ENCODE data around the gene CTNNAL1. TPM values are rescaled to one million over a fixed set of nuclear protein-coding genes. Genes with fewer than 3 reads are reported as not detected.

CTNNAL1 gene
- total and polyA plus RNA-seq, 12 donors: 182 to 817 (median 380) TPM

- Histone ChIP-seq H3K9me3 (replicated peaks in 1 of 3) (no peaks in the 10 kb centered on the region), H3K36me3 (replicated peaks in 1 of 2) (peaks cover 0 to 58% of the 10 kb centered on the region in 2 donors), H3K27me3 (no peaks in the 10 kb centered on the region), H3K4me3 (no peak overlapping the region), H3K27ac (no peak overlapping the region), H3K4me1 (replicated peaks in 1 of 2) (peaks cover 0 to 7% of the 10 kb centered on the region in 2 donors)
- 88 to 96% (median 90%) methylated on average over 2 of the region's 2 CpGs for WGBS, 4 donors
- intact Hi-C loops (cut with DNase I): no loop called here
- DNase-seq: no peak
- no peak for TF ChIP-seq POLR2A (IDR thresholded peaks at IDR 0.05)
- TF ChIP-seq CTCF (IDR thresholded peaks at IDR 0.05): no peak
These were observed 34.0 kb upstream of the CTNNAL1 start for GRCh38 chr9:109047259-109047658.

GRCh38 chr9:109046346-109046745, 33.0 kb upstream of the CTNNAL1 start:
- DNase-seq: no peak
- no peaks in the 10 kb centered on the region for H3K9me3 ChIP-seq (replicated peaks in 1 of 3)
- no peaks in the 10 kb centered on the region for H3K27me3 ChIP-seq
- TF ChIP-seq CTCF (IDR thresholded peaks at IDR 0.05) (no peak), POLR2A (IDR thresholded peaks at IDR 0.05) (no peak)
- WGBS, 4 donors: 85 to 96% (median 94%) methylated on average over 1 of the region's 1 CpG
- peaks cover 0 to 58% of the 10 kb centered on the region in 2 donors for H3K36me3 ChIP-seq (replicated peaks in 1 of 2)
- no peaks in the 10 kb centered on the region for H3K4me1 ChIP-seq (replicated peaks in 1 of 2)
- no peak overlapping the region for H3K4me3 ChIP-seq
- no peak overlapping the region for H3K27ac ChIP-seq
- intact Hi-C loops (cut with DNase I): no loop called here

- Histone ChIP-seq H3K9me3 (replicated peaks in 1 of 3) (no peaks in the 10 kb centered on the region), H3K4me1 (replicated peaks in 1 of 2) (peaks cover 0 to 11% of the 10 kb centered on the region in 2 donors), H3K4me3 (no peak overlapping the region), H3K27me3 (no peaks in the 10 kb centered on the region), H3K36me3 (replicated peaks in 1 of 2) (peaks cover 0 to 37% of the 10 kb centered on the region in 2 donors), H3K27ac (no peak overlapping the region)
- TF ChIP-seq CTCF (IDR thresholded peaks at IDR 0.05) (no peak), POLR2A (IDR thresholded peaks at IDR 0.05) (no peak)
- no peak for DNase-seq
- intact Hi-C loops (cut with DNase I): no loop called here
- WGBS, 4 donors: 96 to 100% (median 98%) methylated on average over 4 of the region's 4 CpGs
These were observed 30.3 kb upstream of the CTNNAL1 start for GRCh38 chr9:109043578-109043977.

- H3K4me3 ChIP-seq: no peak overlapping the region
- no peak for DNase-seq
- 97 to 99% (median 98%) methylated on average over 4 of the region's 4 CpGs for WGBS, 4 donors
- no peaks in the 10 kb centered on the region for H3K27me3 ChIP-seq
- H3K36me3 ChIP-seq (replicated peaks in 1 of 2): peaks cover 0 to 7% of the 10 kb centered on the region in 2 donors
- peaks cover 11 to 38% of the 10 kb centered on the region in 2 donors for H3K4me1 ChIP-seq (replicated peaks in 1 of 2)
- H3K27ac ChIP-seq: no peak overlapping the region
- TF ChIP-seq POLR2A (IDR thresholded peaks at IDR 0.05) (no peak), CTCF (IDR thresholded peaks at IDR 0.05) (no peak)
- no peaks in the 10 kb centered on the region for H3K9me3 ChIP-seq (replicated peaks in 1 of 3)
- intact Hi-C loops (cut with DNase I): no loop called here
These were observed 27.3 kb upstream of the CTNNAL1 start for GRCh38 chr9:109040571-109040970.
